HepG2 (cell line): ENCODE results near the gene DTNB. TPM values are rescaled to one million over a fixed set of nuclear protein-coding genes. Genes with fewer than 3 reads are reported as not detected.
A peak's percentile ranks its signal among the peaks of the same experiment; 100 is the strongest.

Experiments used
- FOSL1 ChIP-seq: sonication (generic); formaldehyde crosslinking; IDR thresholded peaks from 2 replicates; pipeline ENCODE4 v1.9.0; 2021; ENCODE audit warnings: missing genetic modification reagents, borderline replicate concordance
- GATA4 ChIP-seq: sonication (generic); IDR thresholded peaks from 2 replicates; pipeline ENCODE4 v1.6.1; 2016; ENCODE audit warnings: antibody characterized with exemption, low read depth, borderline replicate concordance
- IKZF1 ChIP-seq: fragments of 450-650 bp; IDR thresholded peaks from 2 replicates; pipeline ENCODE4 v1.7.1; 2016
- KDM2A ChIP-seq: sonication (generic); formaldehyde crosslinking; IDR thresholded peaks from 2 replicates; pipeline ENCODE4 v1.4.0; 2020; ENCODE audit warnings: low read depth, missing genetic modification reagents, borderline replicate concordance
- NCOA5 ChIP-seq: sonication (generic); formaldehyde crosslinking; IDR thresholded peaks from 2 replicates; pipeline ENCODE4 v1.4.0; 2020; ENCODE audit warnings: missing genetic modification reagents
- SALL1 ChIP-seq: sonication (generic); formaldehyde crosslinking; IDR thresholded peaks from 2 replicates; pipeline ENCODE4 v1.8.0; 2022; ENCODE audit warnings: mild to moderate bottlenecking, missing genetic modification reagents
- SMARCC2 ChIP-seq: fragments of 450-650 bp; IDR thresholded peaks from 2 replicates; pipeline ENCODE4 v1.6.1; 2017; ENCODE audit warnings: antibody characterized with exemption, mild to moderate bottlenecking
- SMC3 ChIP-seq: IDR thresholded peaks from 2 replicates; pipeline ENCODE4 v1.6.1; 2011; ENCODE audit warnings: low read length, improper control_type of control experiment
- SOX6 ChIP-seq, 2 experiments: fragments of 450-650 bp in 1 of 2; sonication (generic) in 1 of 2; formaldehyde crosslinking in 1 of 2; IDR thresholded peaks; 2 replicates each; pipeline versions ENCODE4 v1.4.0 to v1.6.1; 2017 to 2020; ENCODE audit warnings: antibody characterized with exemption in 1 of 2, mild to moderate bottlenecking in 1 of 2, missing genetic modification reagents in 1 of 2
- TBP ChIP-seq: sonication (generic); formaldehyde crosslinking; IDR thresholded peaks from 2 replicates; pipeline ENCODE4 v1.5.0; 2020; ENCODE audit warnings: missing genetic modification reagents
- TIGD3 ChIP-seq: sonication (generic); formaldehyde crosslinking; IDR thresholded peaks from 2 replicates; pipeline ENCODE4 v1.5.1; 2020; ENCODE audit warnings: mild to moderate bottlenecking, missing genetic modification reagents, borderline replicate concordance
- TOE1 ChIP-seq: sonication (generic); formaldehyde crosslinking; IDR thresholded peaks from 2 replicates; pipeline ENCODE4 v1.4.0; 2020; ENCODE audit warnings: mild to moderate bottlenecking, missing genetic modification reagents
- YY1 ChIP-seq: IDR thresholded peaks from 2 replicates; pipeline ENCODE4 v1.6.1; 2011; ENCODE audit warnings: low read length, low read depth, moderate library complexity, mild to moderate bottlenecking; ENCODE audit not compliant: insufficient read depth, insufficient replicate concordance
- ZBTB8A ChIP-seq: sonication (generic); formaldehyde crosslinking; IDR thresholded peaks from 2 replicates; pipeline ENCODE4 v1.4.0; 2020; ENCODE audit warnings: mild to moderate bottlenecking, low read depth, missing genetic modification reagents, borderline replicate concordance
- ZNF280B ChIP-seq: sonication (generic); formaldehyde crosslinking; IDR thresholded peaks from 2 replicates; pipeline ENCODE4 v1.5.0; 2020; ENCODE audit warnings: missing genetic modification reagents, mild to moderate bottlenecking, borderline replicate concordance
- ZNF34 ChIP-seq: sonication (generic); formaldehyde crosslinking; IDR thresholded peaks from 2 replicates; pipeline ENCODE4 v1.4.0; 2020; ENCODE audit warnings: mild to moderate bottlenecking, missing genetic modification reagents, borderline replicate concordance
- ZNF362 ChIP-seq: sonication (generic); formaldehyde crosslinking; IDR thresholded peaks from 2 replicates; pipeline ENCODE4 v1.4.0; 2020; ENCODE audit warnings: missing genetic modification reagents, mild to moderate bottlenecking, borderline replicate concordance
- ZNF644 ChIP-seq: IDR thresholded peaks from 2 replicates; pipeline ENCODE4 v1.6.1; 2016; ENCODE audit warnings: low read depth
- ZNF703 ChIP-seq: sonication (generic); formaldehyde crosslinking; IDR thresholded peaks from 2 replicates; pipeline ENCODE4 v1.5.1; 2020; ENCODE audit warnings: missing genetic modification reagents, mild to moderate bottlenecking, moderate library complexity, borderline replicate concordance
- polyA plus RNA-seq, 8 experiments: library from polyadenylated mRNA; depleted of rRNA in 3 of 8; stranded (reverse) in 7 of 8; unstranded in 1 of 8; fragments of >200 nt; fragmentation: Illumina TruSeq in 4 of 8; extraction: Trizol in 4 of 8; gene quantifications; 2 replicates each; pipeline versions ENCODE4 v1.2.1 to v1.2.3, GENCODE V29; 2011 to 2016; ENCODE audit warnings: low read depth in 4 of 8, missing spikeins in 1 of 8, mixed read lengths in 1 of 8; ENCODE audit not compliant: insufficient read depth in 1 of 8
- total RNA-seq, 5 experiments: library from RNA; depleted of rRNA; stranded (reverse); fragments of >200 nt; fragmentation: Illumina TruSeq; extraction: Trizol; gene quantifications; 2 replicates each; pipeline ENCODE4 v1.2.3, GENCODE V29; 2016; ENCODE audit warnings: low read depth in 1 of 5
- TF ChIP-seq, protein P1 (sequence below): sonication (generic); formaldehyde crosslinking; IDR thresholded peaks from 2 replicates; pipeline ENCODE4 v1.4.0; 2020; ENCODE audit warnings: missing genetic modification reagents
- TF ChIP-seq, protein P2 (sequence below): sonication (generic); formaldehyde crosslinking; IDR thresholded peaks from 2 replicates; pipeline ENCODE4 v1.4.0; 2020; ENCODE audit warnings: missing genetic modification reagents

Gene DTNB
- total and polyA plus RNA-seq, 2 of the 13 experiments (the other 11 are each of a cell fraction or from before 2014, with no cell fraction given): 14.4 to 23.9 TPM

DNA sequence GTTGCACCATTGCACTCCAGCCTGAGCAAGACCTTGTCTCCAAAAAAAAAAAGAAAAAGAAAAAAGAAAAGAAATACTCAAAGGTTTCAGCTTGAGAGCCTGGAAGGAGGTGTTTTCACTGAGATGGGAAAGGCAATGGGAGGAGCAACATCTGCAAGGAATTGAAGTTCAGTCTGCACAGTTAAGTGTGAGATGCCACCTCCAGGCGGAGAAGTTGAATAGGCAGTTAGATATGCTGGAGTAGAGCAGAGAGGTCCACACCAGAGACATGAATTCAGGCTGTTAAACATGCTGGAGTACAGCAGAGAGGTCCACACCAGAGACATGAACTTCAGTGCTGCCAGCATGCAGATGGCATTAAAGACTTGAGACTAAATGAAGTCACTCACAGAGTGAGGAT lies 41.4 kb upstream of the DTNB start (continued):
- TF ChIP-seq ZNF280B (CRISPR knock-in tag) (no peak), ZNF34 (CRISPR knock-in tag) (no peak), GATA4 (no peak), IKZF1 (no peak), SOX6 (IDR thresholded peaks at IDR 0.05) (no peak), SOX6 (CRISPR knock-in tag; IDR thresholded peaks at IDR 0.05) (no peak), FOSL1 (CRISPR knock-in tag) (no peak), ZNF362 (CRISPR knock-in tag) (no peak), ZBTB8A (CRISPR knock-in tag) (no peak), SALL1 (0 out of 2 replicates have a peak, but pooled peaks have one; percentile 8), TBP (CRISPR knock-in tag) (no peak), YY1 (no peak), NCOA5 (CRISPR knock-in tag) (no peak), TIGD3 (CRISPR knock-in tag) (no peak), KDM2A (CRISPR knock-in tag) (no peak), ZNF644 (no peak), ZNF703 (CRISPR knock-in tag) (no peak), SMARCC2 (no peak), TOE1 (CRISPR knock-in tag) (no peak), SMC3 (peak; percentile 32; the same call in 1 of the 2 replicates)
- TF ChIP-seq, protein P1, sequence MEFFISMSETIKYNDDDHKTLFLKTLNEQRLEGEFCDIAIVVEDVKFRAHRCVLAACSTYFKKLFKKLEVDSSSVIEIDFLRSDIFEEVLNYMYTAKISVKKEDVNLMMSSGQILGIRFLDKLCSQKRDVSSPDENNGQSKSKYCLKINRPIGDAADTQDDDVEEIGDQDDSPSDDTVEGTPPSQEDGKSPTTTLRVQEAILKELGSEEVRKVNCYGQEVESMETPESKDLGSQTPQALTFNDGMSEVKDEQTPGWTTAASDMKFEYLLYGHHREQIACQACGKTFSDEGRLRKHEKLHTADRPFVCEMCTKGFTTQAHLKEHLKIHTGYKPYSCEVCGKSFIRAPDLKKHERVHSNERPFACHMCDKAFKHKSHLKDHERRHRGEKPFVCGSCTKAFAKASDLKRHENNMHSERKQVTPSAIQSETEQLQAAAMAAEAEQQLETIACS: no peak
- TF ChIP-seq, protein P2, sequence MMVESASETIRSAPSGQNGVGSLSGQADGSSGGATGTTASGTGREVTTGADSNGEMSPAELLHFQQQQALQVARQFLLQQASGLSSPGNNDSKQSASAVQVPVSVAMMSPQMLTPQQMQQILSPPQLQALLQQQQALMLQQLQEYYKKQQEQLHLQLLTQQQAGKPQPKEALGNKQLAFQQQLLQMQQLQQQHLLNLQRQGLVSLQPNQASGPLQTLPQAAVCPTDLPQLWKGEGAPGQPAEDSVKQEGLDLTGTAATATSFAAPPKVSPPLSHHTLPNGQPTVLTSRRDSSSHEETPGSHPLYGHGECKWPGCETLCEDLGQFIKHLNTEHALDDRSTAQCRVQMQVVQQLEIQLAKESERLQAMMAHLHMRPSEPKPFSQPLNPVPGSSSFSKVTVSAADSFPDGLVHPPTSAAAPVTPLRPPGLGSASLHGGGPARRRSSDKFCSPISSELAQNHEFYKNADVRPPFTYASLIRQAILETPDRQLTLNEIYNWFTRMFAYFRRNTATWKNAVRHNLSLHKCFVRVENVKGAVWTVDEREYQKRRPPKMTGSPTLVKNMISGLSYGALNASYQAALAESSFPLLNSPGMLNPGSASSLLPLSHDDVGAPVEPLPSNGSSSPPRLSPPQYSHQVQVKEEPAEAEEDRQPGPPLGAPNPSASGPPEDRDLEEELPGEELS (CRISPR knock-in tag): no peak
